Activated CD8-positive, alpha-beta T cell treated with anti-CD3 and anti-CD28 coated beads for 36 hours (primary cell): ENCODE results near the gene SLC9C2. TPM values are rescaled to one million over a fixed set of nuclear protein-coding genes. Genes with fewer than 3 reads are reported as not detected.
"Not testable (repeated sequence)": the region's sequence is repeated elsewhere in the genome, so short reads cannot be mapped to it uniquely, and the experiment has no call there.

Experiments used
- ATAC-seq: fragments of 200-7000 bp; cut with Tn5 transposase; one replicate; pipeline ENCODE4 v1.10.0; 2021; ENCODE audit warnings: mild to moderate bottlenecking, moderate library complexity
- CTCF ChIA-PET: fragments of 350-600 bp; sonication (Branson Sonifier 250); formaldehyde crosslinking; loops from one replicate; lab custom pipeline; 2021; ENCODE audit warnings: antibody characterized with exemption; lab: Charles Lee
- POLR2A ChIA-PET: fragments of 350-600 bp; sonication (Branson Sonifier 250); formaldehyde crosslinking; loops from one replicate; lab custom pipeline; 2021; ENCODE audit warnings: antibody characterized with exemption; lab: Charles Lee
- DNase-seq: peaks from one replicate; pipeline ENCODE4 v3.0.0-alpha.2; 2020
- H3K27ac Mint-ChIP-seq: one replicate; pipeline ENCODE4 v1.8.0; 2021; ENCODE audit warnings: mild to moderate bottlenecking, mixed read lengths
- H3K27me3 Mint-ChIP-seq: one replicate; pipeline ENCODE4 v1.8.0; 2021; ENCODE audit warnings: mixed read lengths
- H3K36me3 Mint-ChIP-seq: one replicate; pipeline ENCODE4 v1.8.0; 2021; ENCODE audit warnings: low read depth, mixed read lengths
- H3K4me1 Mint-ChIP-seq: one replicate; pipeline ENCODE4 v1.8.0; 2021; ENCODE audit warnings: low read depth, mixed read lengths
- H3K4me3 Mint-ChIP-seq: one replicate; pipeline ENCODE4 v1.8.0; 2021; ENCODE audit warnings: mild to moderate bottlenecking, moderate library complexity, mixed read lengths
- H3K9me3 Mint-ChIP-seq: one replicate; pipeline ENCODE4 v1.8.0; 2021; ENCODE audit warnings: mixed read lengths
- intact Hi-C: fragments of 100-400 bp; cut with micrococcal nuclease; formaldehyde crosslinking; loops from one replicate; pipeline ENCODE4 v1.10.0; 2022
- total RNA-seq, 2 experiments: library from RNA; stranded (reverse); gene quantifications; one replicate each; pipeline ENCODE4 v1.2.3, GENCODE V29; 2021
- TF ChIP-seq, protein P1 (sequence below): fragments of 200-600 bp; IDR thresholded peaks from one replicate; pipeline ENCODE4 v1.8.0; 2022; ENCODE audit warnings: antibody characterized with exemption, mild to moderate bottlenecking

Gene SLC9C2
- total RNA-seq, 2 experiments from 2014 or later = not detected

- Mint-ChIP-seq H3K9me3 (peaks cover 9% of the 10 kb centered on the region), H3K4me1 (peaks cover 58% of the 10 kb centered on the region), H3K4me3 (peak overlapping the region; percentile 83), H3K36me3 (peaks cover 41% of the 10 kb centered on the region), H3K27me3 (no peaks in the 10 kb centered on the region), H3K27ac (peak overlapping the region; percentile 95)
- POLR2A ChIA-PET = interaction anchor here (0.7 to 2.9 kb wide), 17 partner anchors 9 to 392 kb away, joined by 3 to 14 read pairs (median 3); partner anchors contain the start of genes CENPL, DARS2, GAS5 and KLHL20
- TF ChIP-seq, protein P1, sequence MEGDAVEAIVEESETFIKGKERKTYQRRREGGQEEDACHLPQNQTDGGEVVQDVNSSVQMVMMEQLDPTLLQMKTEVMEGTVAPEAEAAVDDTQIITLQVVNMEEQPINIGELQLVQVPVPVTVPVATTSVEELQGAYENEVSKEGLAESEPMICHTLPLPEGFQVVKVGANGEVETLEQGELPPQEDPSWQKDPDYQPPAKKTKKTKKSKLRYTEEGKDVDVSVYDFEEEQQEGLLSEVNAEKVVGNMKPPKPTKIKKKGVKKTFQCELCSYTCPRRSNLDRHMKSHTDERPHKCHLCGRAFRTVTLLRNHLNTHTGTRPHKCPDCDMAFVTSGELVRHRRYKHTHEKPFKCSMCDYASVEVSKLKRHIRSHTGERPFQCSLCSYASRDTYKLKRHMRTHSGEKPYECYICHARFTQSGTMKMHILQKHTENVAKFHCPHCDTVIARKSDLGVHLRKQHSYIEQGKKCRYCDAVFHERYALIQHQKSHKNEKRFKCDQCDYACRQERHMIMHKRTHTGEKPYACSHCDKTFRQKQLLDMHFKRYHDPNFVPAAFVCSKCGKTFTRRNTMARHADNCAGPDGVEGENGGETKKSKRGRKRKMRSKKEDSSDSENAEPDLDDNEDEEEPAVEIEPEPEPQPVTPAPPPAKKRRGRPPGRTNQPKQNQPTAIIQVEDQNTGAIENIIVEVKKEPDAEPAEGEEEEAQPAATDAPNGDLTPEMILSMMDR = no peak
- no peak for ATAC-seq
- intact Hi-C loops = loop anchor here (2.0 kb wide), 1 partner anchor 45 kb away; no protein-coding TSS in a partner anchor
- CTCF ChIA-PET = interaction anchor here (1.2 to 5.6 kb wide), 2 partner anchors 46 to 56 kb away, joined by 3 to 53 read pairs; no protein-coding TSS in a partner anchor
- peak; percentile 44 for DNase-seq
Measured at GRCh38 chr1:173476197-173476664, 126.6 kb downstream of the SLC9C2 start.

GRCh38 chr1:173475564-173476196 lies 127.2 kb downstream of the SLC9C2 start:
- H3K9me3 Mint-ChIP-seq = peaks cover 13% of the 10 kb centered on the region
- ChIA-PET CTCF (interaction anchor here (1.2 to 5.6 kb wide), 2 partner anchors 45 to 56 kb away, joined by 3 to 53 read pairs; no protein-coding TSS in a partner anchor), POLR2A (interaction anchor here (0.7 to 2.9 kb wide), 10 partner anchors 17 to 393 kb away, joined by 3 to 14 read pairs (median 3); partner anchors contain the start of genes CENPL, DARS2, GAS5 and KLHL20)
- intact Hi-C loops = loop anchor here (2.0 kb wide), 1 partner anchor 45 kb away; no protein-coding TSS in a partner anchor
- peak; percentile 37 for DNase-seq
- H3K27me3 Mint-ChIP-seq = no peaks in the 10 kb centered on the region
- H3K4me1 Mint-ChIP-seq = peaks cover 58% of the 10 kb centered on the region
- ATAC-seq = peak; percentile 18
- H3K27ac Mint-ChIP-seq = peak overlapping the region; percentile 95
- peak overlapping the region; percentile 83 for H3K4me3 Mint-ChIP-seq
- TF ChIP-seq, protein P1 = no peak
- H3K36me3 Mint-ChIP-seq = peaks cover 44% of the 10 kb centered on the region

DNA sequence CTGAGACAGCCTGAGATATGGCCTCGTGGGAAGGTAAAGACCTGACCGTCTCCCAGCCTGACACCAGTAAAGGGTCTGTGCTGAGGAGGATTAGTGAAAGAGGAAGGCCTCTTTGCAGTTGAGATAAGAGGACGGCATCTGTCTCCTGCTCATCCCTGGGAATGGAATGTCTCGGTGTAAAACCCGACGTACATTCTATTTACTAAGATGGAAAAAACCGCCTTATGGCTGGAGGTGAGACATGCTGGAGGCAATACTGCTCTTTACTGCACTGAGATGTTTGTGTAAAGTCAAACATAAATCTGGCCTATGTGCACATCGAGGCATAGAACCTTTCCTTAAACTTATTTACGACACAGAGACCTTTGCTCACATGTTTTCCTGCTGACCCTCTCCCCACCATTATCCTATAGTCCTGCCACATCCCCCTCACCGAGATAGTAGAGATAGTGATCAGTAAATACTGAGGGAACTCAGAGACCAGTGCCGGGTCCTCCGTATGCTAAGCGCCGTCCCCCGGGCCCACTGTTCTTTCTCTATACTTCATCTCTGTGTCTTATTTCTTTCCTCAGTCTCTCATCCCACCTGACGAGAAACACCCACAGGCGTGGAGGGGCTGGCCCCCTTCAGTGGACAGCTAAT lies 128.0 kb downstream of the SLC9C2 start:
- H3K4me1 Mint-ChIP-seq = peaks cover 51% of the 10 kb centered on the region
- H3K9me3 Mint-ChIP-seq = peaks cover 19% of the 10 kb centered on the region
- peaks cover 46% of the 10 kb centered on the region for H3K36me3 Mint-ChIP-seq
- DNase-seq, intact Hi-C loops, H3K27me3 Mint-ChIP-seq, ATAC-seq: not testable (repeated sequence)
- CTCF ChIA-PET = interaction anchor here (1.2 to 5.6 kb wide), 2 partner anchors 44 to 55 kb away, joined by 3 to 53 read pairs; no protein-coding TSS in a partner anchor
- H3K27ac Mint-ChIP-seq = peak overlapping the region; percentile 53
- peak overlapping the region; percentile 51 for H3K4me3 Mint-ChIP-seq
- POLR2A ChIA-PET = interaction anchor here (0.7 to 2.9 kb wide), 3 partner anchors 20 to 389 kb away, joined by 3 to 11 read pairs (median 3); partner anchors contain the start of genes CENPL and DARS2

DNA sequence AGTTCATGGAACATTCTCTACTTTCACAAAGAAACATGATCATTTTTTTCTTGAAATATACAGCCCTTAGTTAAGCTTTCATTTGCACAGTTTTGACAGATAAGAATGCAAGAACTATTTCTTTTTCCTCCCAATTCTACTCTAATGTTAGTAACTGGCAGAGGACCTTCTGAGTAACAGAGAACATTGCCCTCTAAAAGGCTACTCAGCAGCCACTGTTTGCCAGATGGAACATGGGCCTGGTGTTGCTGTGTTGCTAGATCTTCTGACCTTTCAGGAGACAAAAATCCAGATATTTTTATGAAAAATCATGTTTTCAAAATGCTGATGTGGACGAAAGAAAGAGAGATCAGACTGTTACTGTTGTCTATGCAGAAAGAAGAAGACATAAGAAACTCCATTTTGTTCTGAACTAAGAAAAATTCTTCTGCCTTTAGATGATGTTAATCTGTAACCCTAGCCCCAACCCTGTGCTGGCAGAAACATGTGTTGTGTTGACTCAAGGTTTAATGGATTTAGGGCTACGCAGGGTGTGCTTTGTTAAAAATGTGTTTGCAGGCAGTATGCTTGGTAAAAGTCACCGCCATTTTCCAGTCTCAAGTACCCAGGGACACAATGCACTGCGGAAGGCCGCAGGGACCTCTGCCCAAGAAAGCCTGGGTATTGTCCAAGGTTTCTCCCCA lies 128.6 kb downstream of the SLC9C2 start:
- no peaks in the 10 kb centered on the region for H3K27me3 Mint-ChIP-seq
- H3K36me3 Mint-ChIP-seq = peaks cover 43% of the 10 kb centered on the region
- ATAC-seq = no peak
- H3K4me3 Mint-ChIP-seq = no peak overlapping the region
- no peak for DNase-seq
- intact Hi-C loops = no loop called here
- TF ChIP-seq, protein P1 = no peak
- ChIA-PET CTCF (interaction anchor here (0.7 to 1.0 kb wide), 2 partner anchors 43 to 45 kb away, joined by 3 read pairs; no protein-coding TSS in a partner anchor), POLR2A (no interaction called here)
- peaks cover 22% of the 10 kb centered on the region for H3K9me3 Mint-ChIP-seq
- H3K27ac Mint-ChIP-seq = peak overlapping the region; percentile 55
- peaks cover 44% of the 10 kb centered on the region for H3K4me1 Mint-ChIP-seq

GRCh38 chr1:173473599-173474011 lies 129.3 kb downstream of the SLC9C2 start:
- CTCF ChIA-PET = interaction anchor here (0.7 to 1.0 kb wide), 2 partner anchors 43 to 44 kb away, joined by 3 read pairs; no protein-coding TSS in a partner anchor

More at GRCh38 chr1:173473599-173474011, 129.3 kb downstream of the SLC9C2 start:
- H3K4me1 Mint-ChIP-seq = peaks cover 38% of the 10 kb centered on the region
- no peaks in the 10 kb centered on the region for H3K27me3 Mint-ChIP-seq
- no peak overlapping the region for H3K4me3 Mint-ChIP-seq
- POLR2A ChIA-PET = no interaction called here
- H3K9me3 Mint-ChIP-seq = peaks cover 27% of the 10 kb centered on the region
- DNase-seq (no peak), ATAC-seq (no peak)
- peak overlapping the region; percentile 3 for H3K27ac Mint-ChIP-seq
- peaks cover 48% of the 10 kb centered on the region for H3K36me3 Mint-ChIP-seq
- intact Hi-C loops = no loop called here
- TF ChIP-seq, protein P1 = no peak
